ENCODE measurements around the gene SLC38A8. TPM values are rescaled to one million over a fixed set of nuclear protein-coding genes. Genes with fewer than 3 reads are reported as not detected.

The SLC38A8 gene
- polyA plus RNA-seq, 2 of the 4 experiments (the other 2 are of a cell fraction): not detected

GRCh38 chr16:84040226-84040822 lies 2.3 kb downstream of the SLC38A8 start:
- ChIA-PET POLR2A (no interaction called here), CTCF (interaction anchor here (0.6 to 11.3 kb wide), 7 partner anchors 12 to 84 kb away, joined by 3 to 87 read pairs (median 5); no protein-coding TSS in a partner anchor)
- 67% methylated on average over 14 of the region's 14 CpGs for WGBS (ENCODE audit: missing lambda C conversion rate)
- ATAC-seq (no peak), FAIRE-seq (no peak), DNase-seq (ENCODE audit: low read depth in 1 of 2, low spot score in 1 of 2) (no peak)
- Histone ChIP-seq H3K27ac (no peak overlapping the region), H3K4me2 (no peak overlapping the region), H3K9me3 (no peaks in the 10 kb centered on the region; the same call in 2 of the 3 replicates), H3K4me1 (no peaks in the 10 kb centered on the region), H3K4me3 (no peak overlapping the region)
- no peak for TF ChIP-seq POLR2A (IDR thresholded peaks at IDR 0.05; ENCODE audit: low read length)

- ChIA-PET POLR2A (no interaction called here), CTCF (interaction anchor here (1.2 to 11.3 kb wide), 5 partner anchors 11 to 83 kb away, joined by 3 to 87 read pairs (median 5); no protein-coding TSS in a partner anchor)
- TF ChIP-seq HOXA7 (CRISPR knock-in tag; IDR thresholded peaks at IDR 0.05): no peak
- TF ChIP-seq RFX5 (IDR thresholded peaks at IDR 0.05): no peak
- no peak for TF ChIP-seq MAFK (IDR thresholded peaks at IDR 0.05; ENCODE audit: partially characterized antibody)
- no peak for TF ChIP-seq JUNB (IDR thresholded peaks at IDR 0.05)
- no peak for TF ChIP-seq HES2 (IDR thresholded peaks at IDR 0.05)
- TF ChIP-seq CHD2 (IDR thresholded peaks at IDR 0.05; ENCODE audit: low read length, partially characterized antibody): no peak
- TF ChIP-seq FOSL2 (IDR thresholded peaks at IDR 0.05): no peak
- TF ChIP-seq FOSL2 (CRISPR knock-in tag; IDR thresholded peaks at IDR 0.05): no peak
- TF ChIP-seq EHF (CRISPR knock-in tag; IDR thresholded peaks at IDR 0.05): no peak
- TF ChIP-seq SMC3 (IDR thresholded peaks at IDR 0.05): no peak
- TF ChIP-seq NR3C1 (IDR thresholded peaks at IDR 0.05): no peak
- no peak for TF ChIP-seq BCL3 (IDR thresholded peaks at IDR 0.05)
- no peak for TF ChIP-seq ZFP36 (IDR thresholded peaks at IDR 0.05; ENCODE audit: borderline replicate concordance, partially characterized antibody)
- no peak for FAIRE-seq
- Histone ChIP-seq H3K4me3 (no peak overlapping the region), H3K4me2 (no peak overlapping the region), H3K9me3 (no peaks in the 10 kb centered on the region; the same call in 2 of the 3 replicates), H3K4me1 (no peaks in the 10 kb centered on the region), H3K27ac (no peak overlapping the region)
- ATAC-seq: no peak
- 78% methylated on average over 12 of the region's 12 CpGs for WGBS (ENCODE audit: missing lambda C conversion rate)
- DNase-seq (ENCODE audit: low read depth in 1 of 2, low spot score in 1 of 2): no peak
Observed at GRCh38 chr16:84039696-84040095, 2.9 kb downstream of the SLC38A8 start.

- FAIRE-seq (no peak), ATAC-seq (no peak), DNase-seq (ENCODE audit: low read depth in 1 of 2, low spot score in 1 of 2) (no peak)
- TF ChIP-seq RNF2 (IDR thresholded peaks at IDR 0.05; ENCODE audit: borderline replicate concordance, low read depth) (no peak), CHD4 (IDR thresholded peaks at IDR 0.05; ENCODE audit: borderline replicate concordance) (no peak), REST (IDR thresholded peaks at IDR 0.05) (no peak), JUN (IDR thresholded peaks at IDR 0.05) (no peak), FOSB (CRISPR knock-in tag; IDR thresholded peaks at IDR 0.05) (no peak), MAFK (IDR thresholded peaks at IDR 0.05; ENCODE audit: partially characterized antibody) (no peak), HOXA7 (CRISPR knock-in tag; IDR thresholded peaks at IDR 0.05) (no peak), TFCP2L1 (CRISPR knock-in tag; IDR thresholded peaks at IDR 0.05) (no peak), RFX5 (IDR thresholded peaks at IDR 0.05) (no peak), MYC (IDR thresholded peaks at IDR 0.05; ENCODE audit: borderline replicate concordance, low read length) (no peak), POLR2A (IDR thresholded peaks at IDR 0.05; ENCODE audit: low read length) (no peak), NPAS2 (CRISPR knock-in tag; IDR thresholded peaks at IDR 0.05; ENCODE audit: borderline replicate concordance) (no peak), FOXS1 (CRISPR knock-in tag; IDR thresholded peaks at IDR 0.05) (no peak)
- no peak overlapping the region for H3K4me3 ChIP-seq
- WGBS (ENCODE audit: missing lambda C conversion rate): 77% methylated on average over 12 of the region's 12 CpGs
- ChIA-PET POLR2A (no interaction called here), CTCF (interaction anchor here (0.7 to 11.3 kb wide), 4 partner anchors 23 to 82 kb away, joined by 4 to 87 read pairs (median 12); no protein-coding TSS in a partner anchor)
- no peak overlapping the region for H3K4me2 ChIP-seq
- H3K9me3 ChIP-seq: no peaks in the 10 kb centered on the region; the same call in 2 of the 3 replicates
- H3K27ac ChIP-seq: no peak overlapping the region
- no peaks in the 10 kb centered on the region for H3K4me1 ChIP-seq
Observed at GRCh38 chr16:84038469-84038868, 4.1 kb downstream of the SLC38A8 start.
